CD4-positive, alpha-beta T cell treated with Interleukin-1 beta for 1 hour (primary cell): ENCODE measurements around the gene COL4A1.
A peak's percentile ranks its signal among the peaks of the same experiment; 100 is the strongest.

ENCODE experiments used
- DNase-seq, 2 donors: peaks; one replicate each; pipeline ENCODE4 v3.0.0-alpha.2; 2020 to 2022

COL4A1 gene

DNA sequence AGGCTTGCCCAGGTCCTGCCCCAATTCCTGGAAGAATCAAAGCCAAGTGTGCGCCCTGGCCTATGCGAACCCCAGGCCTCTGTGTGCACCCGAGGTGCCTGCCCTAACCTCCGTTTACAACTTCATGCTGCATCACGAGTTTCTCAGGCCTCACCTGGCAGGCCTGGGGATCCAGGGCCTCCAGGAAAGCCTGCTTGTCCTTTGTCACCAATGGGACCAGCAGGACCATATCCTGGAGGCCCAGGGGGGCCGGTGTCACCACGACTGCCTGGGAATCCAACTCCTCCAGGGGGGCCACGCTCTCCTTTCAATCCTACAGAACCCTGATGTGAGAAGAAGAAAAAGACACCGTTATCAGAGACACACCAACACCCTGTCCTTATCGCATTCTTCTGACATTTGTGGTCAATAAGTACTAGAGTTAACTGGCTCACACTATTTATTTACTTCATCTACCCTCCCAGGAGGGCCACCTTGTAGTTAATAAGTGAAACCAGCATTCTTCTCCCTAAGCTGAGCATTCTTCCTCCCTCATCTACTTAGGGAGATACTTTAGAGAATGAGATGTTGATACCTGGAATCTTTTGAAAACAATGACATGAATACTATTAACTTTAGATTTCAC lies 120.6 kb downstream of the COL4A1 start:
- no peak for DNase-seq

DNA sequence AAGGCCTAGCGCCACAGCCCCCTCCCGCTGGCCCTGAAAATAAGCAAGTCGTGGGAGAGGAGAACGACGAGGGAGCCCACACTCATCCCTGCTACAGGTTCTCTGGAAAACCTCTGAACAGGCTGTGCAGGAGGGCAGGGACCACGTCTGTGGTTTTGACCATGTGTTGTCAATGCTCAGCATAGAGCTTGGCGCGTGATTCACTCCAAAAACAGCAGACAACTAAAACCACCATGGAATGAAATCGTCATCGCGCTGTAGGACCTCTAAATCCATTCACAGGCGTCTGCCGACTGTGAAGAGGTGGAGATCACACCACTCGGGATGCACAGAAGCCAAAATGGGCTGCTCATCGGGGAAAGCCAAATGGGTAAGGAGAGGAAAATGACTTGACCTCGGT lies 121.3 kb downstream of the COL4A1 start:
- DNase-seq, result no peak

DNA sequence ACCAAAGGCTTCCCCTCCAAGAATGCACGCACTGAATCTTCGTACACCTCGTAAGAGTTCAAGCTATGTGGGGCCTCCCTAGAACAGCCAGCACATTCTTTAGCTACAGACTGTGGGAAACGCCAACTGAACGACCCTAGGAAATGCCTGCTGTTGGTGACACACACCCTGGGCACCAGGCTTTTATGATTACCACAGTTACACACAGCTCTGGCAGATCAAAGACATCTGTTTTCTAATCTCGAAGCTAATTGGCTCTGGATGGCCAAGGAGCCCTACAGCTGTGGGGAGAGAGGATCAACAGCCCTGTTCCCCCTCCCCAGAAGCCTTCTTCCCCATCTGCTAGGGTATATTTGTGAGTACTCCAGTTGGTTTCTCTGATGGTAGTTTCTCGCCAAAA lies 123.0 kb downstream of the COL4A1 start:
- DNase-seq, result no peak

DNA sequence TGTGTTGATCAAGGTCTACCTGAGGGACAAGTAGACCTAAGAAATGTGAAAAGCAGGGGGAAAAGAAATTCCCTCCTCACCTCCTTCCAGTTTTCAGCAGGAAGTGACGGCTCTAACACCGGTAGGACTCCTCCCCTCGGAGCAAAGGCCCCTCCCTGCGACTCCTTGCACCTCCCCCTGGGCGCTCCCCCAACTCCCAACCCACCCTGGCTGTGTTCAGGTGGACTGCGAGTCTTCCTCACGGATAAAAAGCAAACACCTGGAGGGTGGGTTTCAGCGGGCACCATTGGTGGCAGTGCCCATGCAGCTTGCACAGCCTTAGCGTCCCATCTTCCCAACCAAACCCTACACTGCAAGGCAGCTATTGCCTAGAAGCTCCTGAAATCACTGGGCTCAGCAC lies 124.5 kb downstream of the COL4A1 start:
- no peak for DNase-seq

DNA sequence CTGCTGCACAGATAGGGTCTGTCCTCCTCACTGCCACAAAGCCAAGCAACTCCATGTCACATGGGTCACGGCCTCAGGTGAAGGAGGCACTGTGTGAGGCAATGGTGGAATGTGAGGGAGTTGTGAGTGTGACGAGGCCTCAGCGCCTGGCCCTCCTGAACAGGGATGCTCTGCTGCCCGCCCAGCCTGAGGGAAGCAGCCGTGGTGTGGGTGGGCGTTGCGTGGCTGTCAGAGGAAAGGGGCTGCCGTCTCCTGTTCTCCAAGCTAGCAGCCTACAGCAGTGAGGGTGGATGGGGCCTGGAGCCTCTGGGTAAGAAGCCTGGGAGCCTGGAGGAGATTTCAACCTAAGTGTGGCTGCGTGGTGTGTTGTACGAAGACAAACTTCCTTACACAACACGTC lies 125.0 kb downstream of the COL4A1 start:
- DNase-seq, result no peak

DNA sequence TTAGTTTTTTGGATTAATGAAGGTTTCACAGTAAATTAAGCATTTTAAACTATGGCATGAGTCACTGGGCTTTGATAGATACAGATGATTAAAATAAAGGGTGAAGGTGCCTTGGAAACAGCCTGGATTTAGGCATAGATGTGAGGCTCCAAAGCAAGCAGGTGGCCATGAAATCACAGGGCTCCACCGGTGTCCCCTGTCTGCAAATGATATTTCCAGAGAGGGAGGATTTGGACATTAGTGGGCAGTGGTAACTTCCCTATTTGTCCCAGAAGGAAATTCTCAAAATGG lies 127.2 kb downstream of the COL4A1 start:
- DNase-seq, result no peak

DNA sequence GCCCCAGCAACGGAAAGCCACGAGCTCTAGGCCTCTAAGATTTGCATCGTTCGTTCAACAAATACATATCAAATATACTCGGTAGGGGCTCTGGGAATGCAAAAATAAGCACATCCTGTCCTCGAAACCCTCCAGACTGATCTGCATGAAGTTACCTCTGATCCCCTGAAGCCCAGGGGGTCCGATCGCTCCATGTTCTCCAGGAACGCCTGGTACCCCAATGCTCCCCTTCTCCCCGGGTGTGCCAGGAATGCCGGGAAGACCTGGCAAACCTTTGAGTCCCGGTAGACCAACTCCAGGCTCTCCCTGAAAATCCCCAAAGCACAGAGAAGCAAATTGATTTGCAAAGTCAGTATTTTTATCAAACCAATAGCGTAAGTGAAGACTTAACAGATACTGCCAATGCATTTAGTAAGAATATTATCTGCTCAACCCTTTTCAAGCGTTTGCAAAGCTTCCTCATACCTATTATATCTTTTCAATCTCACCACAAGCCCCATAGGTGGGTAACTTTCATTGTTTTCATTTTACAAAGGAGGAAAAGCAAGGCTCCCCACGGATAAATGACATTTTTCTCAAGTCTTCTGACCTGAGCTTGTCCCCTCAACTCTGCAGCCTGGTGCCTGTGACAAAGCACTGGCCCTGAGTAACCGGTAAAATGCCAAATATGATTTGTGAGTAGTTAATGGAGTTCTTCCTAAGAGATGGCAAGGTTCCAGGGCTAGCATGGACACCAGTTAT lies 127.7 kb downstream of the COL4A1 start:
- no peak for DNase-seq

DNA sequence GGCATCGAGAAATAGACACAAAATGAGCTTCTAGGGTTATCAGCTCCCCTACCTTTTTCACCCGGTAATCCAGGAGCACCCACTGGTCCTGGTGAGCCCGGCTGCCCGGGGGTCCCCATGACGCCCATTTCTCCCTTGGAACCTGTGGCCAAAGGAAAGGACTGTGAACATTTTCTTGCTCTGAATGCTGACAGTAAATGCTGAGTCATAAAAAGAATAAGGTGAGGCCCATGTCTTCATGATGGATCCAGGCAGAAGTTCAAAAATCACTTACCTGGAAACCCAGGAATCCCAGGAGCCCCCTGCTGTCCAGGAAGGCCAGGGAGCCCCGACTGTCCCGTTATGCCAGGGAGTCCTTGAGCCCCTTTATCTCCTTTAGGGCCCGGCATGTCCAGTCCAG lies 129.2 kb downstream of the COL4A1 start:
- DNase-seq, result no peak

DNA sequence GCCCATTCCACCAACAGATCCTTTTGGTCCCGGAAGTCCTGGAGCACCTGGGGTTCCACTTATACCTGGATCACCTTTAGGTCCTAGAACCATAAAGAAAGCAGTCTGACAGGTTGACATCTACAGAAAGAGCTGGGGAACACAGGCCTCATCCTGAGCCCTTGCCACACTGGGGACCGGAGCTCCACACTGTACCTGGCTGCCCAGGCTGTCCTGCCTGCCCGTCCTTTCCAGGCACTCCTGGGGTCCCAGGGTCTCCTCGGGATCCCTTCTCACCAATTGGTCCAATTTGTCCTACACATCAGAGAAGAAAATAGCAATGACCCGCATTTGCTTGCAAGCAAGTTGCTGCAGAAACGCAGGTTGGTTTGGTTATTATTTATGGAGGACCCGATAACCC lies 130.5 kb downstream of the COL4A1 start:
- no peak for DNase-seq

DNA sequence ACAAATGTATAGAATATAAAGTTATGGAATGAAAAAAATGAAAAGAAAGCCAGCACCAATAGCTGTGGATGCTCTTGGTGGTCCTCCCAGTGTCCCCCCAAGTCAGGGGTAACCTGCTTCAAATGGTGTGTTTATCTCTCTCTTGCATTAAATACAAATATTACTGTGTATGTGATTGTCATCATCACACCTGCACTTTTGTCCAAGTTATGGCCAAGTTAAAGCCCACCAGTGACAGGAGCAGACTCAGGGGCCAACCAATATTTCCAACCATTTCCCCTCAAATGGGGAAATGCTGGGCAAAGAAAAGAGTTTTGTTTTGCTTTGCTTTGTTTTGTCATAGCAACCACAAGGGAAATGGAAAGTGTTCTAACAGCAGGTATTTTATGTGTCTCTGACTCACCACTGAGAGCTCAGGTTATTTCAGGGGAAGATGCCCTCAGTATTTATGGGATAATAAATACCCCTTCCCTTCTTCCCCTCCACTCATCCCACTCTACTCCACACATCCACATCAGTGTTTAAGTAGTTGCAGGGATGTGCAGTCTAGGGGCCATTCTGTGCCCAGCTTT lies 133.6 kb downstream of the COL4A1 start:
- no peak for DNase-seq

DNA sequence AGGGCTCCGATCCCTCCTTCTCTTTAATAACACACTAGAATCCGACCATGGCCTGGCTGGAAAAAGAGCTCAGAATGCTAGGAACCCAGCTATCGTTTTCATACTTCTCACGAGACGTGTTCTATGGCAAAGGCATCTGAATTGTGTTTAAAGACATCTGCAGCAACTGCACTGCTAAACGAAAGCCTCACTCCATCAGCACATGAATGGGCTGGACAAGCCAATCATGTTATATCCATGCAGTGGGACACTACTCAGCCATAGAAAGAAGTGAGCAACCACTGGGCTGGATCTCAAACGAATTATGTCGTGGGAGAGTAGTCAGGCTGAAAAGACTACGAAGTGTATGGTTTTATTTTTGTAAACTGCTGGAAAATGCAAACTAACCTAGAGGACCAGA lies 136.1 kb downstream of the COL4A1 start:
- no peak for DNase-seq

DNA sequence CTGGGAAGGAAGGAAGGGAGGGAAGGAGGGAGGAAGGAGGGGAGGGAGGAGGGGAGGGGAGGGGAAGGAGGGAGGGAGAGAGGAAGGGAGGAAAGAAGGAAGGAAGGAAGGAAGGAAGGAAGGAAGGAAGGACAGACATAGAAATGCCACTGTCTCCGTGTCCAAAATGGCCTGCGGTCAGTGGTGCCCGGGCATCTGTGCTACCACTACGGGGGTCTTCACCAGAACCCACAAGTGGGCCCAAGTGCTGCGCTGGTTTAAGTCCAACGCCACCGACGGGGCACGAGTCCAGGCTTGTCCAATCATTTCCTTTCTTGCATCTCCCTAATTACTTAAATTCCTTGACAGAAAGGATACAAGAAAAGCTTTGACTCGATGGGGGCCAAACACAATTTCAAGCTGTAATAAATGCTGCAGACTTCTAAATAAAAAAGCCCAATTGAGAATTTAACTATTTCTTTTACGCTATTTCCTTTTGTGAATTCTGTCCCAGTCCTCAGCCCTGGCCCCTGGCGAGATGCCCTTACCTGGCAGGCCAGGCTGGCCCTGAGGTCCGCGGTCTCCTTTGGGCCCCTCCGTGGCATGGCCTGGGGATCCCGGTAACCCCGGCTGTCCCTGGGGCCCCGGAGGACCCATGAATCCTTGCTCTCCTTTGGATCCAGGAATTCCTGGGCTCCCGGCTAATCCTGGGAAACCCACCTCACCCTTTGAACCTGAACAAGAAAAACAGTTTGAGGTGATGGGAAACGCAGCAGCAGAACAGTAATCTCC lies 136.8 kb downstream of the COL4A1 start:
- no peak for DNase-seq

DNA sequence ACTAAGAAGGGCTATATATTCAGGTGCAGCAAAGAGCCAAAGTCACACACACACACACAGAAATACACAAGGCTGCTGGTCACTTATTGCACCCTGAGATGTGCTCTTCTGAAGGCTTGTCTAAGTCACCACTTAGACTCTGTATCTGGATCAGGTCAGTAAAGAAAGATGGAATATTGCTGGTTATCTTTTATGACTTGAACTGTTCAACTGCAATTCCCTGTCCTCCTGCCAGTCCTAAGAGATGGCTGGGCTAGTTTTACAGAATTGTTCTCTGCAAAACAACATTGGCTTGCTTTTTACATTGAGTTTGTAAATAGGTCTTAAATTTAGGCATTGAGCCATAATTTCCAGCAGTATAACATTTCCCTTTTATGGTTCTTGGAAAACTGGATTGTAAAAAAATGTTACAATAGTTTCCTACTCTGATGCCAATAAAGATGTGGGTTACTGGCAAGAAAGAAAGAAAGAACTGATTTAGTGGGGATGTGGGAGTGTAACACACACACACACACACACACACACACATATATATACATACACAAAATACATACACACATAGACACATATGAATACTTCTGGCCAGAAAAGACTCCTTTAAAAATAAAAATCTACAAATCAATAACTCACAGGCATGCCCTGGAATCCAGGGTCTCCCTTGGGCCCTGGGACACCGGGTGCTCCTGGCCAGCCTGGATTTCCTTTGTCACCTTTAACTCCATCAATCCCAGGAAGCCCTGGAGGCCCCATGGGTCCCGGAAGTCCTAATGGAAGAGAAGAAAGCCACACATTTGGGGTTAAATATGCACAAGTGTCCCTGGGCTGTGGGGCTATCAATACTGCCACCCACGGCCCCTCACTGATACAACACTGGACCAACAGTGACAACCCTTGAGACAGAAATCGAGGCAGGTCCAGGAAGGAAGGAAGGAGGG lies 137.7 kb downstream of the COL4A1 start:
- no peak for DNase-seq

DNA sequence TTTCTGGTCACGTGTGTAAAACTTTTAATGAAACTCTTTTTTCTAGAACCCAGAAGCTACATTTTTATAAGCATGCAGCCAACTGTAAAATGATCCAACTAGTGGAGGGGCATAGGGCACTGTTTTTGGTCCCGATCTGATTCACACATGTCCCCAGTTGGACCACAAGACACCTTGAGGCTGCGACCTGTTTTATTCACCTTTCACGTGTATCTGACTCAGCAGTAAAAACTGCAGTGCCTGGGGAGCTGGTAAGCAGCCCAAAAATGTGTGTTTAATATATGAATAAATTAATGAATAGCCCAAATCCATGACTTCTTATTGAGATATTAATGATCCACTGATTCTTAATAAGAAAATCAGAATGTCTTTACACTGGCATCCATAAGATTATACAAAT lies 140.4 kb downstream of the COL4A1 start:
- DNase-seq, result no peak

DNA sequence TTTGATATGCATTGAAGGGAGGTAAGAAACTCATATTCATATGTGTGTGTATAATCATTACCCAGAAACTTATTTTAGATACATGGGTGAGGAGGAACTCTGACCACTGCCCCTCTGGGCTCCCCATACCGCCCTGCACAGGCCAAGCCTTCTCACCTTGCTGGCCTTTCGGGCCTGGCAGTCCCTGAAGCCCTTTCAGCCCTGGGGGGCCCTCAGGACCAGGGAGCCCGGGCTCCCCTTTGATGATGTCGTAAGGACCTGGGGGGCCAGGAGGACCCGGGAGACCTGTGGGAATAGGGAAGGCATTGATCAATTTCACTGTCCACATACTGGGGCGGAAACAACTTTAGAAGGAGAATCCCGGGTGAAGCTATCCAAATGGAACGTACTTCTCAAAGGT lies 142.3 kb downstream of the COL4A1 start:
- no peak for DNase-seq

DNA sequence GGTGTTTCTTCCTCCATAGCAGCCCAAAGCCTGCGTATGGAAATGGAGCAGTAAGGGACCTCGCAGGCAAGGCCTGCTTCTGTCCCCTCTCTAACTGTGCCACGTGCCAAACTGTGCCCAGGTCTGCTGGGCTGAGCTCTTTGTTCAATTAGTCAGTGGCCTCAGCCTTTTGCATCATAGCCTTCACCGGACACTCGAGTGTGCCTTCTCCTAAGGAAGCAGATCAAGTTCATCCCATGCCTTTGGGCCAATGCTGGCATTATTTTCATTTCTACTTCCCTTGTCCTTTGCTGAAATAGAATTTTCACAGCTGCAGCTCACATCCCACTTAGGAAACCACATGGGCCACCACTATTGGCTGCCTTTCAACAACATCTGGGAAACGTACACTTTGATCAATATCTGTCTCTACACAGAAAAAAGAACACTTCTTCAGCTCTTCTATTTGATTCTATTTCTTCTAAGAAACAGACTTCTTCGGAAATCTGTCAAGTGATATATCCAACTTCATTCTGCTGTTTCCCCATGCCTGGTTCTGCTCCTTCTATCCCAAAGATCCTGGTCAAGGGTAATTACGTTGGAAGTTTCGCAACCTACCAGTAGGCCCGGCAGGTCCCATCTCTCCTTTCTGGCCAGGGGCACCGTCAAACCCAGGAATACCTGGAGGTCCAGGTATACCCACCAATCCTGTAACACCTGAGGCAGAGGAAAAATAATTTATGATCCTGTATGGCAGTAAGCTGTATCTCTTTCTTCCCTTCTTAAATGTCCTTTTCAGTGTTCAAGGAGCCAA lies 143.9 kb downstream of the COL4A1 start:
- DNase-seq, result no peak

DNA sequence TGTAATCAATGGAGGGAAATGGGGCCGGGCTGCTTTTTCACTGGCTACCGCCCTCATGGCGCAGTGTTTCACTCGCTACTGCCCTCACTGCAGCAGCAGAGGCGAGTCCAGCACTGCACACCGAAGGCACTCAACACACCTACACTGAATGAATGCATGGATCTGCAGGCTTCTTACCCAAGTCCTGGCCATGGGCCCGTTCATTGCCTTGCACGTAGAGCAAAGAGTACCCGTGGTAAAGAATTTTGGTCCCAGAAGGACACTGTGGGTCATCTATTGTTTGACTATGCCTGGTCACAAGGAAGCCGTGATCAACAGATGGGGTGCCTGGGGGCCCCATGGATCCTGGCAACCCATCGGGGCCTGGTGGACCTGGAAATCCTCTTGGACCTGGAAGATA lies 144.9 kb downstream of the COL4A1 start:
- DNase-seq, result no peak

DNA sequence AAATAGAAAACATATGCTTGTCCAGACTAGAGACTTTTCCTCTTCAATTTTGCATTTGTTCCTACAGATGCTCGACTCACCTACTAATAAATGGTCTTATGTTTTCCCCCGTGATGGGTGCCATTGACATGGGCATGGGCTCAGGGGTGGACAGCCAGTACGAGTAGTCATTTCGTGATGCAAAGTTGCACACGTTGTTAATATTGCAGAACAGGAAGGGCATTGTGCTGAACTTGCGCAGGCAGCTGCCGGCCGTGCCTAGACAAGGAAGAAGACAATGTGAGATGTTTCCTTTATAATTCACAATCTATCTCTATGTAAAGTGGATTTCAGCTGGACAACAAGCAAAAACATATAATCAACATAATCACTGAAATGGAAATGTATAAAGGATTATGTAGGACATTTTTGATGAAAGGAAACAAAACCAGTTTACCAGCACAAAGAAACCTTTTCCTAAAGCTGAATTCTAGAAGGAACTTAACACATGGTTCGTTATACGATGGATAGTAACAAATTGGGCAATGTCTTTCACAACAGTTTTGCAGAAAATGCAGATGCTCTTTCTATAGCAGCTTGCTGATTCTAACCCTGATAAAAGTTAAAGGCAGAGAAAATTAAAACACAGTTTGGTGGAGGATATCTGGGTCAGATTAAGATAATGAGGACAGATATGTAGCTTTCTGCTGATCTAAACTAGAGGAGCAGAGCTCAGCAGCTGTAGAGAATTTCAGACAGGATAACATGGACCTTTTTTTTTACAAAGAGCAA lies 145.7 kb downstream of the COL4A1 start:
- peak in 1 of 2 donors; percentile 45 for DNase-seq

DNA sequence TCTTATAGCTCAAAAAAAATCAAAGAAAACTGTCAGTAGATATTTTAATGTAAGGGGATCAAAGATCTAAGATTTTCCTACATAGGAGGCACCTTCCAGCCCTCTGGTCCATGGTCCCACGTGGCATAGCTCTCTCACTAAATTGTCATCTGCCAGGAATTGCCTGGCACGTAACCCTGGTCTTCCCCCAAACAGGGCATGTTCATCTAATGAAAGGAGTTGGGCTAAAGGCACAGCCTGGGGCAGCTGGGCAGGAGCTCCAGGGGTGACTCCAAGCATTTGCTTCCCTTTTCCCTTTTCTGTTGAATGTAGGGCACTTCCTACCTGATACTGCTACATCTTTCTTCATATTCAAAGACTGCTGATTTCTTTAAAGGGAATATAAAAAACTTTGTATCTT lies 148.7 kb downstream of the COL4A1 start:
- DNase-seq, result no peak

DNA sequence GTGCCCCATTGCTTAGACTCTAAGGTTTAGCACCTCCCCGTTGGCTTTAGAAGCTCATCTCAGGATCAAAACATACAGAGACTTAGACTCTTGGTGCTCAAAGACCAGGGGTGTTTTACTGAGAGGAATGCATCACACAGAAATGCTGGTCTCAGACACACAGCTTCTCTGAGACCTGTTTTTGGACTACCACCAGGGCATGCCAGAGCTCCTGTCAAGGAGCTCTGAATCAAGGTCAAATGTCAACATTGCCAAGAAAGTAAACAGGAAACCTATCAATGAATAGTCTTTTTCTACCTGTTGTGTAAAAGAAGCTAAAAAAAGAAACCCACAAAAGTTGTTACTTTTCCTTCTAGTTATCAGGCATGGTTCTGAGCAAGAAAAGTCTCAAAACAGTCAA lies 149.2 kb downstream of the COL4A1 start:
- DNase-seq, result no peak
